Astrocyte of the cerebellum (primary cell): ENCODE measurements around the gene MOAP1.

ENCODE experiments used
- DNase-seq: peaks from one replicate; pipeline ENCODE4 v3.0.0-alpha.2; 2011; ENCODE audit warnings: low read depth
- H3K4me3 ChIP-seq: 2 replicates; pipeline ENCODE4 v1.5.1; 2011; ENCODE audit warnings: mild to moderate bottlenecking, low read depth, low read length, moderate library complexity
- in situ Hi-C: cut with HindIII; loops from 2 replicates; pipeline ENCODE4 v1.10.0; 2017; ENCODE audit warnings: low sequenced_read_pairs
- TF ChIP-seq, protein P1 (sequence below): IDR thresholded peaks from 2 replicates; pipeline ENCODE4 v1.5.1; 2012; ENCODE audit warnings: low read length, low read depth, moderate library complexity, mild to moderate bottlenecking; ENCODE audit errors: missing control alignments

MOAP1 gene

DNA sequence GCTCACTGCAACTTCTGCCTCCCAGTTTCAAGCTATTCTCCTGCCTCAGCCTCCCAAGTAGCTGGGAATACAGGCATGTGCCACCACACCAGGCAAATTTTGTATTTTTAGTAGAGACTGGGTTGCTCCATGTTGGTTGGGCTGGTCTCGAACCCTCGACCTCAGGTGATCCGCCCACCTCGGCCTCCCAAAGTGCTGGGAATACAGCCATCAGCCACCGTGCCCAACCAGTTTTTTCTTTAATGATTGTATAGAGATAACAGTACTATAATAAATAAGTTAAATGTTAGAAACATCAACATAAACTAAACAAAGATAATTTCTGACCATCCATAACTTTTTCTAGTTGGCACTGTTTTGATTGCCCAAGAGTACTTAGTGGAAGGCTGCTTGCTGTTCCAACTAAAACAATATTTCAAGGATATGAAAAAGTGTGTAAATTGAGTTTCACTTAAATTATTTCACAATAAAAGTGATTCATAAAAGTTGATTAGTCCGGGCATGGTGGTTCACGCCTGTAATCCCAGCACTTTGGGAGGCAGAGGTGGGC, 16.5 kb upstream of the MOAP1 start:
- TF ChIP-seq, protein P1, sequence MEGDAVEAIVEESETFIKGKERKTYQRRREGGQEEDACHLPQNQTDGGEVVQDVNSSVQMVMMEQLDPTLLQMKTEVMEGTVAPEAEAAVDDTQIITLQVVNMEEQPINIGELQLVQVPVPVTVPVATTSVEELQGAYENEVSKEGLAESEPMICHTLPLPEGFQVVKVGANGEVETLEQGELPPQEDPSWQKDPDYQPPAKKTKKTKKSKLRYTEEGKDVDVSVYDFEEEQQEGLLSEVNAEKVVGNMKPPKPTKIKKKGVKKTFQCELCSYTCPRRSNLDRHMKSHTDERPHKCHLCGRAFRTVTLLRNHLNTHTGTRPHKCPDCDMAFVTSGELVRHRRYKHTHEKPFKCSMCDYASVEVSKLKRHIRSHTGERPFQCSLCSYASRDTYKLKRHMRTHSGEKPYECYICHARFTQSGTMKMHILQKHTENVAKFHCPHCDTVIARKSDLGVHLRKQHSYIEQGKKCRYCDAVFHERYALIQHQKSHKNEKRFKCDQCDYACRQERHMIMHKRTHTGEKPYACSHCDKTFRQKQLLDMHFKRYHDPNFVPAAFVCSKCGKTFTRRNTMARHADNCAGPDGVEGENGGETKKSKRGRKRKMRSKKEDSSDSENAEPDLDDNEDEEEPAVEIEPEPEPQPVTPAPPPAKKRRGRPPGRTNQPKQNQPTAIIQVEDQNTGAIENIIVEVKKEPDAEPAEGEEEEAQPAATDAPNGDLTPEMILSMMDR: no peak
- no peak overlapping the region for H3K4me3 ChIP-seq
- in situ Hi-C loops: no loop called here
- DNase-seq: no peak

DNA sequence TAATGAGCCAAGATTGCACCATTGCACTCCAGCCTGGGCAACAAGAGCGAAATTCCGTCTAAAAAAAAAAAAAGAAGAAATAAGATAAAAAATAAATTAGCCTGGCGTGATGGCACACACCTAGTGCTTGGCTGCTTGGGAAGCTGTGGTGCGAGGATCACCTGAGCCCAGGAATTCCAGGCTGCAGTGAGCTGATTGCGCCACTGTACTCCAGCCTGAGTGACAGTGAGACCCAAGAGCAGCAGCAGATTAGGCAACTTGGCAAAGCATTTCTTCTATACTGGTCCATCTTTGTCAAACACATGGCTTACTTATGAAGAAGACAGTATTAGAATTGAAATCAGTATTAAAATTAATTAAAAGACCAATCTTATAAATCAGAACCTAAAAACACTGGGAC, 15.9 kb upstream of the MOAP1 start:
- TF ChIP-seq, protein P1: no peak
- in situ Hi-C loops: no loop called here
- DNase-seq: no peak
- no peak overlapping the region for H3K4me3 ChIP-seq

DNA sequence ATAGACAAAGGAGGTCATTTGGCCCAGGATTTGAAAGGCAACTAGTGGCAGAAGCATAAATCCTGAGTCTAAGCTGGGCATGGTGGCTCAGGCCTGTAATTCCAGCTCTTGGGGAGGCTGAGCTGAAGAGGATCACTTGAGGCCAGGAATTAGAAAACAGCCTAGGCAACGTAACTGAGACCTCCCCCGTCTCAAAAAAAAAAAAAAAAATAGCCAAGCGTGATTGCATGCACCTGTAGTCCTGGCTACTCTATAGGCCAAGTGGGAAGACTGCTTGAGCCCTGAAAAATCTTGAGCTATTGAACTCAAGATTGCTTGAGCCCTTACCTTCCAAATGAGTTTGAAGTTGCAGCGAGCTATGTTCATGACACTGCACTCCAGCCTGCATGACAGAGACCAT, 14.3 kb upstream of the MOAP1 start:
- H3K4me3 ChIP-seq: no peak overlapping the region
- no peak for DNase-seq
- in situ Hi-C loops: no loop called here
- TF ChIP-seq, protein P1: no peak

DNA sequence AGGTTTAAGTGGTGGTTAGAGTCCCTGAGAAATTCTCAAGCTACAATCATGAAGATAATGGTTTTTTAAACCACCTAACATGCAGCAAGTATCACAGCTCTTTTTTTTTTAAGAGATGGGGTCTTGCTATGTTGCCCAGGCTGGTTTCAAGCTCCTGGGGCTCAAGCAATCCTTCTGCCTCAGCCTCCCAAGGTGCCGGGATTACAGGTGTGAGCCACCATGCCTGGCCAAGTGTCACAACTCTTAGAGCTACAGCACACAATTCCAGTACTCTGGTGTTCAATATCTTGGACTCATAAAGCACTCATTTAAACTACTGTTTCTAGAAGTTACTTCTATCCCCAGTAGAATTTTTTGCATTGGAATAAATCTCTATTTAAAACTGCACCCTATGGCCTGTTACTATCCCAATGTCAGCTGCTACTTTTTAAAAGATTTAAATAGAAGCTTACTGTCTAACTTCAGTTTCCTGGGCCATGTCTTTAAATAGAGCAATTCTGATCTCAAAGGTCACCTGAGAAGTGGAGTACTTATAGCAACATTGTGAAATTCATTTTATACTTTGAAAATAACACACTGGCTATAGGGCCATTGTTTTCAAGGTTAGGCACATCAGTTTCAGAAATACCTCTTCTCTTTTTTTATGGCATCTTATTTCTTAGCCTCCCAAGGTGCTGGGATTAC, 10.8 kb upstream of the MOAP1 start:
- no peak for DNase-seq
- TF ChIP-seq, protein P1: no peak
- in situ Hi-C loops: no loop called here
- no peak overlapping the region for H3K4me3 ChIP-seq

DNA sequence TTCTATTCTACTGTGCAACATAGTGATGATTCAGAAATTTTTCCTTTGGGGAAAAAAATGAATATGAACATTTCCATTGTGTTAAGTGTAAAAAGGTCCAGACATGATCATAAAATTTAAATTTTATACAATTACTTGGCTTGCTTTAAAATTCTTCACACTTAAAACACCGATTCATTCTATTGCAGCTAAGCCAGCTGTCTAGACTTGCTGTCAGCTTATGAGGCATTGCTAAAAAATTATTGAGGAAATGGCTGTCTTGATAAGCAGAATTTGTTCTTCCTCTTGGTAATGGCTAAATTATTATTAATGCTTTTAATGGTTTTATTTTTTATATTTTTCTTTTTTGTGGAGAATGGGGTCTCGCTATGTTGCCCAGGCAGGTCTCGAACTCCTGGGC, 2.3 kb upstream of the MOAP1 start:
- no peak for DNase-seq
- in situ Hi-C loops: no loop called here
- no peak overlapping the region for H3K4me3 ChIP-seq
- TF ChIP-seq, protein P1: no peak

DNA sequence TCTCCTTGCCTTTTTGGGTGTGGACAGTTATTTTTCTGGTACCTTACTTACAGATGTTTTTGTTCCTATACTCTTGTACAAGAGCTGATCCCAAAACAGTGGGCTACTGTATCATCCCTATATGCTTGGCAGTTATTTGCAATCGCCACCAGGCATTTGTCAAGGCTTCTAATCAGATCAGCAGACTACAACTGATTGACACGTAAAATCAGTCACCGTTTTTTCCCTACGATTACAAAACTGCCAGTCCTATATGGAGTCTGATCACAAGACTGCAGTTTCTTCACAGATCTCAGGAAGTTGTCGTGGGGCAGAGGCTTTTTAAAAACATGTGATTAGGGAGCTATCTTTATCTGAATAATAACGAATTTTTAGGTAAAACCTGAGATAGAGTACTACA, 1.8 kb upstream of the MOAP1 start:
- in situ Hi-C loops: no loop called here
- TF ChIP-seq, protein P1: no peak
- no peak overlapping the region for H3K4me3 ChIP-seq
- DNase-seq: no peak
